Ramos (cell line): ENCODE results near the gene PPL.
"Not testable (repeated sequence)": the region's sequence is repeated elsewhere in the genome, so short reads cannot be mapped to it uniquely, and the experiment has no call there.

Source experiments
- in situ Hi-C: fragments of 300-500 bp; cut with MboI; formaldehyde crosslinking; loops from one replicate; pipeline ENCODE4 v1.14.3; 2022; ENCODE audit warnings: low sequenced_read_pairs; ENCODE audit not compliant: unreplicated experiment

PPL gene

GRCh38 chr16:4915226-4915761 lies 21.7 kb downstream of the PPL start:
- in situ Hi-C loops = no loop called here

- in situ Hi-C loops = no loop called here
Observed at GRCh38 chr16:4914528-4915225, 22.3 kb downstream of the PPL start.

- in situ Hi-C loops = no loop called here
Observed at GRCh38 chr16:4913774-4914525, 23.0 kb downstream of the PPL start.

GRCh38 chr16:4913130-4913773 lies 23.7 kb downstream of the PPL start:
- in situ Hi-C loops = no loop called here

GRCh38 chr16:4911970-4912386 lies 25.0 kb downstream of the PPL start:
- in situ Hi-C loops = no loop called here

- in situ Hi-C loops = no loop called here
Observed at GRCh38 chr16:4910828-4911227, 26.1 kb downstream of the PPL start.

GRCh38 chr16:4909825-4910224 lies 27.1 kb downstream of the PPL start:
- in situ Hi-C loops = no loop called here

- in situ Hi-C loops = no loop called here
Observed at GRCh38 chr16:4908854-4909401, 28.0 kb downstream of the PPL start.

- in situ Hi-C loops = no loop called here
Observed at GRCh38 chr16:4904942-4905615, 31.9 kb downstream of the PPL start.

GRCh38 chr16:4904108-4904941 lies 32.6 kb downstream of the PPL start:
- in situ Hi-C loops = no loop called here

- in situ Hi-C loops = no loop called here
Observed at GRCh38 chr16:4902038-4902437, 34.9 kb downstream of the PPL start.

GRCh38 chr16:4900750-4901149 lies 36.2 kb downstream of the PPL start:
- in situ Hi-C loops = no loop called here

- in situ Hi-C loops = no loop called here
Observed at GRCh38 chr16:4900036-4900435, 36.9 kb downstream of the PPL start.

- in situ Hi-C loops = no loop called here
Observed at GRCh38 chr16:4899474-4899846, 37.5 kb downstream of the PPL start.

GRCh38 chr16:4898811-4899473 lies 38.0 kb downstream of the PPL start:
- in situ Hi-C loops = no loop called here

- in situ Hi-C loops = no loop called here
Observed at GRCh38 chr16:4897328-4897727, 39.6 kb downstream of the PPL start.

GRCh38 chr16:4896761-4897160 lies 40.2 kb downstream of the PPL start:
- in situ Hi-C loops = not testable (repeated sequence)

GRCh38 chr16:4895366-4895765 lies 41.6 kb downstream of the PPL start:
- in situ Hi-C loops = no loop called here
